GM18870 (cell line): Measurements from ENCODE around the gene NR5A1.

ENCODE experiments used
- ATAC-seq: cut with Tn5 transposase; IDR thresholded peaks from one replicate; pipeline ENCODE4 v1.9.1; 2021; ENCODE audit warnings: moderate library complexity; ENCODE audit not compliant: unreplicated experiment

The NR5A1 gene

GRCh38 chr9:124467410-124468060, 39.7 kb downstream of the NR5A1 start:
- ATAC-seq: no peak

DNA sequence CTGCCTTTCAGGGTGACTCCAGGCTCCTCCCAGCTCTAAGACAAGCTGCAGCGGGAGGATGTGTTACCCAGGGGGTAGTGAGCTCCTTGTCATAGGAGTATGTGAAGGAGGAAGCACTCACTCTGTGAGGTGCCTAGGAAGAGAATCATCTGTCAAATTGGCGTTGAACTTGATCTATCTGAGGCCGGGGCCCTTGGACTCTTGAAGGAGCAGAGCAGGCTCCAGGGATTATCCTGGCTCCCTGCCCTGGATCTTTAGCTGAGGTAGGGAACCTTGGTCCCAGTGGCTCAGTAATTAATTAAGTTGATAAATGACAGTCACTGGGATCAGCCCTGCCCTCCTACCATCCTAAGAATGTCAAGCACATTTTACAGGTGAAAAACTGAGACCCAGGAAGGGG, 41.5 kb downstream of the NR5A1 start:
- no peak for ATAC-seq

DNA sequence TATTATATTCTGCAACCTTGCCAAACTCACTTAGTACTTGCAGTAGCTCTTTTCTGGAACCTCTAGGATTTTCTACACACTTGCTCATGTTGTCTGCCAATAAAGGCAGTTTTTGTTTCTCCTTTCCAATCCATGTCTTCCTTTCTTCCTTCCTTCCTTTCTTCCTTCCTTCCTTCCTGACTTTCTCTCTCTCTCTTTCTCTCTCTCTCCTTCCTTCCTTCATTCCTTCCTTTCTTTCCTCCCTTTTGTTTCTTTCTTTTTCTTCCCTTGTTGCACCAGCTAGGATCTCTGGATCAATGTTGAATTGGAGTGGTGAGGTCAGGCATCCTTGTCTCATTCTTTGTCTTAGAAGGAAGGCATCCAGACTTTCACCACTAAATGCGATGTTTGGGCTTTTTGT, 44.5 kb downstream of the NR5A1 start:
- no peak for ATAC-seq

DNA sequence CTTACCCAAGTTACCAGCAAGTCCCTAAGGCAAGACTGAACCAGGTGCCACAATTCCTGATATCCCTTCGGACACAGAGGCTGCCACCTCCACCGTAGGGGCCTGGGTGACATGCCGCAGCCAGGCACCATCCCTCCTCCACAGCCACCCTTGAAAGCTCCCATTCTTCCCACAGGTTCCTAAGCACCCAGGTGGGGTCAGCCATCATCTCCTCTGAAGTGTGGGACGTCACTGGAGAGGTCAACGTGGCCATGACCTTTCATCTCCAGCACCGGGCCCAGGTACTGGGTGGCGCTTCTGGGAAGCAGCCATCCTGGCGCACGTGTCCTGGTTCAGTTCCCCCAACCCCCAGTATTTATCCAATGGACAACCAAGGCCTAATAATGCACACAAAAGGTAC, 48.8 kb downstream of the NR5A1 start:
- ATAC-seq: no peak

- no peak for ATAC-seq
Measured at GRCh38 chr9:124457887-124458431, 49.2 kb downstream of the NR5A1 start.

GRCh38 chr9:124457079-124457886, 49.9 kb downstream of the NR5A1 start:
- ATAC-seq: no peak

GRCh38 chr9:124456341-124457078, 50.7 kb downstream of the NR5A1 start:
- no peak for ATAC-seq

GRCh38 chr9:124455820-124456219, 51.4 kb downstream of the NR5A1 start:
- ATAC-seq: no peak

- no peak for ATAC-seq
Measured at GRCh38 chr9:124454791-124455443, 52.3 kb downstream of the NR5A1 start.

DNA sequence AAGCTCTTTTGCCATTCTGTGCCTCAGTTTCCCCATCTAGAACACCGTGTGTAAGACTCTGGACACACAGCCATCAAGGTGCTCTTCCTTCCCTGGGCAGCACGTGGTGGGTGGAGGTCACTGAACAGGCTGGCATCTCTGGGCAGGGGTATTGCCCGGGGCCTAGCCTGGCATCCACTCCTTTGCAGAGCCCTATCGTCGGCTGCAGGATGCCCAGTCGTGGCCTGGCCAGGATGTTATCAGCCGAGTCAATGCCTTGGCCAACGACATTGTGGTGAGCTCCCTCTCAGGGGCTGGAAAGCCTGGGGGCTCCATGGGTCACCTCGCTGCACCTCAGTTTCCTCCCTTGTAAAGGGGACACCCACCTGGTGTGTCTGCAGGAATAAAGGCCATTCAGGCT, 52.9 kb downstream of the NR5A1 start:
- no peak for ATAC-seq

- no peak for ATAC-seq
Measured at GRCh38 chr9:124453586-124454191, 53.5 kb downstream of the NR5A1 start.

DNA sequence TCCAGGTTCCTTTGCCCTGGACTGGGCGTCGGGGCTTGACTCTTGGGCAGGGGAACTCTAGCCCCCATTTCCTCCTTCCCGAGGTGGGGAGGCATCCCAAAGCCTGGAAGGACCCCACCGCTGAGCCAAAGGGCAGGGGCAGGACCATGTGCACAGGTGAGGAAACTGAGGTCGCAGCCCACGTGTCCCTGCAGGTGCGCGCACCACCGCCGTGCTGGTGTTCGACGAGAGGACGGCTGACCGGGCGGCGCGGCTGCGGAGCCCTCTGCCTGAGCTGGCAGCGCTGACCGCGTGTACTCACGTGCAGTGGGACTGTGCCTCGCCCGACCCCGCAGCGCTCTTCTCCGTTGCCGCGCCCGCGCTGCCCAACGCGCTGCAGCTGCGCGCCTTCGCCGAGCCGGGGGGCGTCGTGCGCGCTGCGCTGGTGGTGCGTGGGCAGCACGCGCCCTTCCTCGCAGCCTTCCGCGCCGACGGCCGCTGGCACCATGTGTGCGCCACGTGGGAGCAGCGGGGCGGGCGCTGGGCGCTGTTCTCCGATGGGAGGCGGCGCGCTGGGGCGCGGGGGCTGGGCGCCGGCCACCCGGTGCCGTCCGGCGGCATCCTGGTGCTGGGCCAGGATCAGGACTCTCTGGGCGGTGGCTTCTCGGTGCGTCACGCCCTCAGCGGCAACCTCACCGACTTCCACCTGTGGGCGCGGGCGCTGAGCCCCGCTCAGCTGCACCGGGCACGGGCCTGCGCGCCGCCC, 54.2 kb downstream of the NR5A1 start:
- no peak for ATAC-seq

DNA sequence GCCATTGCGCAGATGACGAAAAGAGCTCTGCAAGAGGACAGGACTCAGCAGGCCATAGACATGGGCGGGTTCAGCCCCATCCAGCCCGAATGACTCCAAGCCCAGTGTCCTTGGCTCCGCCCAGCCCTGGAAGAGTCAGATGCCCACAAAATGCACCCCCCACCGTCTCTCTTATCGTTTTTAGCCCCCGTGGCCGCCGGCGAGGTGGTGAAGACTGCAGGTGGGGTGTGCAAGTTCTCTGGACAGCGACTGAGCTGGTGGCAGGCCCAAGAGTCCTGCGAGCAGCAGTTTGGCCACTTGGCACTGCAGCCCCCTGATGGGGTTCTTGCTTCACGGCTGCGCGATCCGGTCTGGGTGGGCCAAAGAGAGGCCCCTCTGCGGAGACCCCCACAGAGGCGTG, 54.9 kb downstream of the NR5A1 start:
- no peak for ATAC-seq

- ATAC-seq: no peak
Measured at GRCh38 chr9:124450931-124451661, 56.1 kb downstream of the NR5A1 start.

DNA sequence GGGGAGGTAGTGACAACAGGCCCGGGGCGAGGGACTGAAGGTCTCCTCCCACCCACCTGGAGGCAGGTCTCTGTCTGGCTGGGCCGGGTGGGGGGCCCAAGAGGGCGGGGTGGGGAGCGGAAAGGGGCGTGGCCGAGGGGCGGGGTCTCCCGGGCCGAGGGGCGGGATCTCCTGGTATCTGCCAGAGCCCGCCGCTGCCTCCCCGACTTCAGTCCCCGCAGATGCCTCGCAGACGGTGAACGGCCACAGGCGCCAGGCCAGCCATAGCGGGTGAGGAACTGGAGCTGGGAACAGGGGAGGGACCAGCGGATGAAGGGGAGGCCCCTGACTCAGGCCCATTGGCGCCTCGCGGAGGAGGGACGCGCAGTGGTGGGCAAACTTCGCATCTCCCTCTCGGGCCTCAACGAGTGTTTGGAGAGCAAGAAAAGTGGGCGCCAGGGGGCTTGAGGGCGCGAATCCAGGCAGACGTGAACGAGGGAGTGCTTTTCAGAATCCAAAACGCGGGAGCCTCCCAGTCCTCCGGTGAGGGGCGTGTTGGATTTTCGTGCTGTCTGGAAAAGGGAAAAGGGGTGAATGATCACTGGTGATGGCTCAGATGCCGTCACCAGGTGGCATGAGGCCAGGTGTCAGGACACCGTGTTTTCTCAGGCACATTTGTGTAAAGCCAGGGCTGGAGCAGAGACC, 56.8 kb downstream of the NR5A1 start, which contains the start of gene ADGRD2:
Gene ADGRD2, plus strand, starts transcription at position 211 of the 684 bp plus-strand sequence. CDS start 1,216 bp downstream, outside the sequence.
- no peak for ATAC-seq

DNA sequence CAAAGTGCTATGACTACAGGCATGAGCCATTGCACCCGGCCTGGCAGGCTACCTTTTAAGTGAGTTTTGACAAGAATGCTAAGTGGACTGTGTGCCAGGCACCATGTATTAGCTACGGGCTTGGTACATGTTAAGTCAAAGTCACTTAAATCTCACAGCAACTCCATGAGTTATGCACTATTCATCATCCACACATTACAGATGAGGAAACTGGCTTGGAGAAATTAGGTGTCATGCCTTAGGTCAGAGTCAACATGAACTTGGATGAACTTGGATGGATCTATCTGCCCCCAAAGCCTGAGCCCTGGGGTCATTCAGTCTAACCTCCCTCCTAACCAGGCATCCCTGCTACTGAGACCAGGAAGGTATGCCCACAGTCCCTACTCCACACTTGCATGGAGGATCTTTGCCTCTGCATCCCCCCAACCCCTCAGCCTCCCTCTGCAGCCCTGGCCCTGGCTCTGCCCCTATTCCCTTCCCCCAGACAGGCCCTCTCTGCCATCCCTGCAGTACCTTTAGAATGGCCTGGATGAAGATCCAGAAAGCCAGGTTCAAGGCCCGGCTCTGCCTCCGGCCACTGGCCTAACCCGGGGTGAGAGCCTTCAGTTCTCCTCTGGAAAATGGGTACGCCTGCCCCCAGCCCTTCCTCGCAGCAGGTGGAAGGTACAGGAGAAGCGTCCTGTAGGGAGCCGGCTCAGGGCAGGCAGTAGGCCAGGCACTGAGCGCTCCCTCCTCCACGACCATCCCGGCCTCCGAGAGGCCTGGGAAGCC, 57.6 kb downstream of the NR5A1 start:
- ATAC-seq: no peak

DNA sequence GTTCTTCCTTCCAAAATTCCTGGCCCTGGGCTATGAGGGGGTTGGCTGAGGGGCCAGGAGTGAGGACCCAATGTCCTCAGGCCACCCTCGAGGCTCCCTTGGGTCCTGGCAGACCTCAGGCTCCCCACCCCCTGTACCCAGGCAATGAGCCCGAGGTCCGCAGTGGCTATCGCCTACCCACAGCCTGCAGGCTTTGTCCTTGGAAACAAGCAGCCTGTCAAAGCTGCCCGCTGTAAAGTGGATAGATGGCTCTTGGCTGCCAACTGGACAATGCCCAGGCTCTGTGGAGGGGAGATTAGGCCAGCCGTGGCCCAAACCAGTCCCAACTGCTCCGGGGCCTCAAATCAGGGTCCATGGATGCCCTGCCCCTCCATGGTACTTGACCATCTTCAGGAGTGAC, 59.2 kb downstream of the NR5A1 start:
- ATAC-seq: no peak

- no peak for ATAC-seq
Measured at GRCh38 chr9:124447297-124447661, 59.9 kb downstream of the NR5A1 start.
